Ramos (cell line): Measurements from ENCODE around the gene KDM3B.
"Not testable (repeated sequence)": the region's sequence is repeated elsewhere in the genome, so short reads cannot be mapped to it uniquely, and the experiment has no call there.

Experiments
- in situ Hi-C: fragments of 300-500 bp; cut with MboI; formaldehyde crosslinking; loops from one replicate; pipeline ENCODE4 v1.14.3; 2022; ENCODE audit warnings: low sequenced_read_pairs; ENCODE audit not compliant: unreplicated experiment

The KDM3B gene

GRCh38 chr5:138352071-138352721 is at the start of gene KDM3B:
KDM3B (plus strand) TSS chr5:138352685; CDS start chr5:138352796, 111 bp downstream.
- in situ Hi-C loops = no loop called here

- in situ Hi-C loops = no loop called here
Measured at GRCh38 chr5:138303372-138303771, 49.1 kb upstream of the KDM3B start.

GRCh38 chr5:138305797-138306196 is 46.7 kb upstream of the KDM3B start:
- in situ Hi-C loops = no loop called here

- in situ Hi-C loops = no loop called here
Measured at GRCh38 chr5:138315751-138316278, 36.7 kb upstream of the KDM3B start.

GRCh38 chr5:138316355-138316754 is 36.1 kb upstream of the KDM3B start:
- in situ Hi-C loops = no loop called here

GRCh38 chr5:138318211-138318610 is 34.3 kb upstream of the KDM3B start:
- in situ Hi-C loops = not testable (repeated sequence)

GRCh38 chr5:138330813-138331448 is 21.6 kb upstream of the KDM3B start:
- in situ Hi-C loops = no loop called here

- in situ Hi-C loops = no loop called here
Measured at GRCh38 chr5:138331449-138332368, 20.8 kb upstream of the KDM3B start, which contains the start of gene CDC25C. CDC25C (minus strand) TSS chr5:138331804; CDS start chr5:138331180, 624 bp downstream.

- in situ Hi-C loops = no loop called here
Measured at GRCh38 chr5:138334867-138335447, 17.5 kb upstream of the KDM3B start.

- in situ Hi-C loops = no loop called here
Measured at GRCh38 chr5:138336952-138337684, 15.4 kb upstream of the KDM3B start.

- in situ Hi-C loops = no loop called here
Measured at GRCh38 chr5:138337685-138338410, 14.6 kb upstream of the KDM3B start, which contains the start of gene FAM53C. FAM53C (plus strand) TSS chr5:138338266; CDS start chr5:138341336, 3,070 bp downstream.

- in situ Hi-C loops = no loop called here
Measured at GRCh38 chr5:138338411-138339090, 13.9 kb upstream of the KDM3B start.

GRCh38 chr5:138339091-138339456 is 13.4 kb upstream of the KDM3B start:
- in situ Hi-C loops = no loop called here

GRCh38 chr5:138339464-138339863 is 13.0 kb upstream of the KDM3B start:
- in situ Hi-C loops = no loop called here

- in situ Hi-C loops = no loop called here
Measured at GRCh38 chr5:138340008-138340407, 12.5 kb upstream of the KDM3B start.

- in situ Hi-C loops = no loop called here
Measured at GRCh38 chr5:138344887-138345622, 7.4 kb upstream of the KDM3B start.

GRCh38 chr5:138346889-138347288 is 5.6 kb upstream of the KDM3B start:
- in situ Hi-C loops = no loop called here
